PC-9 (cell line): ENCODE results near the gene PRUNE2. TPM values are rescaled to one million over a fixed set of nuclear protein-coding genes. Genes with fewer than 3 reads are reported as not detected.

ENCODE experiments used
- BruUV-seq: library from RNA; stranded (reverse); fragments of 400-500 nt; replicated peaks from 2 replicates; lab custom pipeline; 2021; lab: Mats Ljungman, UMichigan
- CTCF ChIA-PET: fragments of 300-600 bp; sonication (Branson Sonifier 250); formaldehyde crosslinking; loops from one replicate; lab custom pipeline; 2022; ENCODE audit warnings: antibody characterized with exemption; lab: Charles Lee
- POLR2A ChIA-PET: fragments of 300-600 bp; sonication (Branson Sonifier 250); formaldehyde crosslinking; loops from one replicate; lab custom pipeline; 2022; ENCODE audit warnings: antibody characterized with exemption; ENCODE audit not compliant: unreplicated experiment; lab: Charles Lee
- DNase-seq, 2 experiments: peaks; one replicate each; pipeline versions ENCODE4 v3.0.0 to v3.0.0-alpha.2; 2015 to 2022; ENCODE audit warnings: mixed read lengths in 1 of 2
- H2AFZ ChIP-seq: fragments of 200-600 bp; sonication (generic); 2 replicates; pipeline ENCODE4 v1.8.1; 2017; ENCODE audit warnings: antibody characterized with exemption
- H3F3A ChIP-seq: fragments of 200-600 bp; sonication (generic); 2 replicates; pipeline ENCODE4 v1.8.1; 2017; ENCODE audit warnings: antibody characterized with exemption, mild to moderate bottlenecking, low read depth; ENCODE audit not compliant: insufficient read depth
- H3K27ac ChIP-seq: fragments of 200-600 bp; sonication (generic); 2 replicates; pipeline ENCODE4 v1.6.1; 2016; ENCODE audit warnings: mixed run types
- H3K27me3 ChIP-seq: fragments of 200-600 bp; sonication (generic); 2 replicates; pipeline ENCODE4 v1.6.1; 2016; ENCODE audit warnings: low read depth, mixed run types; ENCODE audit not compliant: insufficient read depth
- H3K36me3 ChIP-seq: fragments of 200-600 bp; sonication (generic); 2 replicates; pipeline ENCODE4 v1.6.1; 2016; ENCODE audit warnings: low read depth, mixed run types
- H3K4me1 ChIP-seq: fragments of 200-600 bp; sonication (generic); replicated peaks from 2 replicates; pipeline ENCODE4 v1.6.1; 2016; ENCODE audit warnings: mixed run types; ENCODE audit not compliant: insufficient read depth
- H3K4me2 ChIP-seq: fragments of 200-600 bp; sonication (generic); 2 replicates; pipeline ENCODE4 v1.6.1; 2017; ENCODE audit warnings: mixed run types
- H3K4me3 ChIP-seq: fragments of 200-600 bp; sonication (generic); 2 replicates; pipeline ENCODE4 v1.6.1; 2016; ENCODE audit warnings: mixed run types
- H3K79me2 ChIP-seq: fragments of 200-600 bp; sonication (generic); 2 replicates; pipeline ENCODE4 v1.6.1; 2017; ENCODE audit warnings: low read depth, mixed run types
- H3K9me2 ChIP-seq: fragments of 200-600 bp; sonication (generic); 2 replicates; pipeline ENCODE4 v1.8.1; 2017; ENCODE audit warnings: mild to moderate bottlenecking; ENCODE audit not compliant: insufficient read depth
- H3K9me3 ChIP-seq: fragments of 200-600 bp; sonication (generic); 2 replicates; pipeline ENCODE4 v1.8.1; 2016; ENCODE audit warnings: low read depth; ENCODE audit not compliant: insufficient read depth
- H4K20me1 ChIP-seq: fragments of 200-600 bp; sonication (generic); 2 replicates; pipeline ENCODE4 v1.8.1; 2017; ENCODE audit not compliant: insufficient read depth
- EZH2 ChIP-seq: fragments of 200-600 bp; sonication (generic); IDR thresholded peaks from 2 replicates; pipeline ENCODE4 v1.8.0; 2017; ENCODE audit warnings: antibody characterized with exemption, low read depth
- intact Hi-C: fragments of 100-400 bp; cut with micrococcal nuclease; formaldehyde crosslinking; loops from one replicate; pipeline ENCODE4 v1.10.0; 2022; ENCODE audit not compliant: unreplicated experiment
- total RNA-seq: library from RNA; stranded (reverse); gene quantifications from 2 replicates; pipeline ENCODE4 v1.2.3, GENCODE V29; 2021
- TF ChIP-seq, protein P1 (sequence below): fragments of 200-600 bp; sonication (generic); conservative IDR thresholded peaks from 2 replicates; pipeline ENCODE4 v1.6.1; 2017; ENCODE audit warnings: mixed run types, antibody characterized with exemption, mild to moderate bottlenecking, moderate library complexity

The PRUNE2 gene
- total RNA-seq, 1 experiment from 2014 or later = 0.20 TPM

- DNase-seq = no peak
- TF ChIP-seq, protein P1, sequence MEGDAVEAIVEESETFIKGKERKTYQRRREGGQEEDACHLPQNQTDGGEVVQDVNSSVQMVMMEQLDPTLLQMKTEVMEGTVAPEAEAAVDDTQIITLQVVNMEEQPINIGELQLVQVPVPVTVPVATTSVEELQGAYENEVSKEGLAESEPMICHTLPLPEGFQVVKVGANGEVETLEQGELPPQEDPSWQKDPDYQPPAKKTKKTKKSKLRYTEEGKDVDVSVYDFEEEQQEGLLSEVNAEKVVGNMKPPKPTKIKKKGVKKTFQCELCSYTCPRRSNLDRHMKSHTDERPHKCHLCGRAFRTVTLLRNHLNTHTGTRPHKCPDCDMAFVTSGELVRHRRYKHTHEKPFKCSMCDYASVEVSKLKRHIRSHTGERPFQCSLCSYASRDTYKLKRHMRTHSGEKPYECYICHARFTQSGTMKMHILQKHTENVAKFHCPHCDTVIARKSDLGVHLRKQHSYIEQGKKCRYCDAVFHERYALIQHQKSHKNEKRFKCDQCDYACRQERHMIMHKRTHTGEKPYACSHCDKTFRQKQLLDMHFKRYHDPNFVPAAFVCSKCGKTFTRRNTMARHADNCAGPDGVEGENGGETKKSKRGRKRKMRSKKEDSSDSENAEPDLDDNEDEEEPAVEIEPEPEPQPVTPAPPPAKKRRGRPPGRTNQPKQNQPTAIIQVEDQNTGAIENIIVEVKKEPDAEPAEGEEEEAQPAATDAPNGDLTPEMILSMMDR = no peak
- TF ChIP-seq EZH2 = no peak
- BruUV-seq = no TSS peak
- peaks cover 45% of the 10 kb centered on the region for H3K27me3 ChIP-seq
- intact Hi-C loops = no loop called here
- H3F3A ChIP-seq = no peaks in the 10 kb centered on the region
- no peak overlapping the region for H2AFZ ChIP-seq
- no peaks in the 10 kb centered on the region for H3K79me2 ChIP-seq
- no peak overlapping the region for H3K4me2 ChIP-seq
- no peaks in the 10 kb centered on the region for H3K9me2 ChIP-seq
- POLR2A ChIA-PET = no interaction called here
- peaks cover 2% of the 10 kb centered on the region; the same call in 1 of the 2 replicates for H3K9me3 ChIP-seq
- H3K36me3 ChIP-seq = no peaks in the 10 kb centered on the region
- H3K4me1 ChIP-seq = no peaks in the 10 kb centered on the region
- no peak overlapping the region for H3K27ac ChIP-seq
- H3K4me3 ChIP-seq = no peak overlapping the region
- no peaks in the 10 kb centered on the region for H4K20me1 ChIP-seq
- CTCF ChIA-PET = no interaction called here
These were observed 38.1 kb upstream of the PRUNE2 start for GRCh38 chr9:76944011-76944410.

DNA sequence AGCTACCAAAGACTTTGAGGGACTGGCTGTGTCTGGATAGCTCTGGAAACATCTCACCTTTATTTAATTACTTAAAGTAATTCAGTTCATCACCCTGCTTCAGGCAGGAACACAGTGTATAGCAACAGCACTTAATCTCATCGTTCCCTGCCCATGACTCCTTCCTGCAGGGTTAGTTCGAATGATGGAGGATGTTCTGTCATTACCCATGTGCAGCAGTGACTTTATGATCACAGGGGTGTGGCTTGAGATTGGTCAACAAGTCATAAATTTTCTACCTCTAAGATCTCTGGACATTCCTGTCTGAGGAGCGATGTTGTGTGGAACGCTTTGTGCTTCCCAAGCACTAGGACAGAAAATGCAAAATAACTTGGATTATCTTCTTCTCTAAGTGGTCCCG is 37.1 kb upstream of the PRUNE2 start:
- Histone ChIP-seq H3K36me3 (no peaks in the 10 kb centered on the region), H3K4me2 (no peak overlapping the region), H3K4me1 (no peaks in the 10 kb centered on the region), H3K79me2 (no peaks in the 10 kb centered on the region), H3K27ac (no peak overlapping the region), H3K9me2 (no peaks in the 10 kb centered on the region), H3K4me3 (no peak overlapping the region), H3K27me3 (peaks cover 39% of the 10 kb centered on the region), H2AFZ (no peak overlapping the region), H3K9me3 (peaks cover 2% of the 10 kb centered on the region; the same call in 1 of the 2 replicates), H3F3A (no peaks in the 10 kb centered on the region), H4K20me1 (no peaks in the 10 kb centered on the region)
- BruUV-seq = no TSS peak
- DNase-seq = no peak
- TF ChIP-seq EZH2 = no peak
- TF ChIP-seq, protein P1 = no peak
- CTCF ChIA-PET = no interaction called here
- POLR2A ChIA-PET = no interaction called here
- intact Hi-C loops = no loop called here

DNA sequence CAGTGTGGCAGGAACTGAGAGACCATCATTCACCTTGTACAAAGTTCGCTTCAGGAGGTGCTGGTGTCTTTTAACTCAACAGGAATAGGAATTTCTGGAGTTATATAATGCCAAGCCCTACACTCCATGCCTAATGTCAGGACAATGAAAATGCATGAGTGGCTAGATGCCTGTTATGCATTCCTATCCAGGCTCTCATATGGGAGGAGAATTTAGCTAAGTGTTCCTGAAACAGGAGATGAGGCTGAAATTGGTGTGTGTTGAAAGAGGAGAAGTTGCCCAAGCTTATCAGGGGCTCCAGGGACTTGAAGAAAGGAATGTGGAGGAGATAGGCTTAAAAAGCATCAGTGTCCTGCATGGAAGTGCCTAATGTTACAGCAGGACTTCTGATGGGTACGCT is 26.8 kb upstream of the PRUNE2 start:
- Histone ChIP-seq H4K20me1 (no peaks in the 10 kb centered on the region), H2AFZ (no peak overlapping the region), H3K4me1 (no peaks in the 10 kb centered on the region), H3K4me3 (no peak overlapping the region), H3K9me2 (no peaks in the 10 kb centered on the region), H3F3A (no peaks in the 10 kb centered on the region), H3K9me3 (no peaks in the 10 kb centered on the region), H3K79me2 (no peaks in the 10 kb centered on the region), H3K27me3 (0 out of 2 replicates have a peak, but pooled peaks cover 3% of the 10 kb centered on the region), H3K27ac (no peak overlapping the region), H3K36me3 (no peaks in the 10 kb centered on the region), H3K4me2 (no peak overlapping the region)
- TF ChIP-seq, protein P1 = no peak
- no peak for TF ChIP-seq EZH2
- ChIA-PET POLR2A (no interaction called here), CTCF (no interaction called here)
- no TSS peak for BruUV-seq
- DNase-seq = no peak
- intact Hi-C loops = no loop called here
